ENCODE results near the gene ERBB2.

Gene ERBB2

DNA sequence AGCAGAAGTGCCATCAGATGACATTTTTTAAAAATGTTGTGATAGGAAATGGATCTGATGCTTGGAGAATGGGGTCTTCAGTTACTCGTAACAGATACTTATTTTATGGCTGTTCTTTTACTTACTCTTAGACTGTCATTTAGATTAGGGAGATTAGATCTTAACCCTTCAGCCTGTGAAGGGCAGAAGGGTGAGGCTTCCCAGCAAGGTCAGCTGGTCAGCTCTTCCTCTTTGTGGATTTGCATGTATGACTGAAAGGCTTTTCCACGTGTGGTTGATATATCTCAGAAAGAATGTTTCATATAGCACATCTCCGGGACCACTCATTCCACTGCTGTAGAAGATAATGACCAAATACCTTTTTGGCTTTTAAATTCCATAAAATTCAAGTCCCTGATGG, 65.3 kb downstream of the ERBB2 start:
- no peaks in the 10 kb centered on the region for H3K4me1 ChIP-seq (ENCODE audit: control insufficient read depth, insufficient read depth, low read length)
- H3K27me3 ChIP-seq (ENCODE audit: control insufficient read depth, insufficient read depth, low read length, poor library complexity, severe bottlenecking) = no peaks in the 10 kb centered on the region
- no peak overlapping the region for H3K4me3 ChIP-seq (ENCODE audit: insufficient read depth, low read depth, low read length)
- 70 to 89% methylated on average over 3 of the region's 3 CpGs for WGBS, 2 experiments
- no peaks in the 10 kb centered on the region for H3K9me3 ChIP-seq (ENCODE audit: control insufficient read depth, low read length)
- no peak overlapping the region for H3K27ac ChIP-seq (ENCODE audit: insufficient read depth, low read depth, low read length, poor library complexity, severe bottlenecking)
- no peaks in the 10 kb centered on the region for H3K36me3 ChIP-seq (ENCODE audit: control insufficient read depth, insufficient read depth, low read length)

DNA sequence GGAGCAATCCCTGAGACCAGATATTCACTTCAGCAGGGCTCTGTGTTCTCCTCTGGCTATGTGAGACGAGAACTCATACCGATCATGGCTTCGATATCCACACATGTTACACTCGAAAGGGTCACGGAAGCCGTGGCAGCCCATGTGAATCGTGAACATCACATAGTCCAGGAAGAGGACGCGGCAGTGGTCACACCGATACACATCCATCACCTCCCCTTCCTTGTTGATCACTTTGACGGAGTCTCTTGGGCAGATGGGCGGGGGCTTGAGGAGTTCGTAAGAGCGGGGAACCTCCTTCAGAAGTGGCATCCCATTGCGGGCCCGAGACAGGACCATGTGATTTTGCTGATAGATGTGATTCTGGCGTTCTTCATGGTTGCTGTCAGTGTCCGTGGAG, 65.9 kb downstream of the ERBB2 start:
- Histone ChIP-seq H3K27ac (ENCODE audit: insufficient read depth, low read depth, low read length, poor library complexity, severe bottlenecking) (no peak overlapping the region), H3K27me3 (ENCODE audit: control insufficient read depth, insufficient read depth, low read length, poor library complexity, severe bottlenecking) (no peaks in the 10 kb centered on the region), H3K4me3 (ENCODE audit: insufficient read depth, low read depth, low read length) (no peak overlapping the region), H3K36me3 (ENCODE audit: control insufficient read depth, insufficient read depth, low read length) (no peaks in the 10 kb centered on the region), H3K9me3 (ENCODE audit: control insufficient read depth, low read length) (no peaks in the 10 kb centered on the region), H3K4me1 (ENCODE audit: control insufficient read depth, insufficient read depth, low read length) (no peaks in the 10 kb centered on the region)
- 93 to 95% methylated on average over 18 of the region's 18 CpGs for WGBS, 2 experiments

DNA sequence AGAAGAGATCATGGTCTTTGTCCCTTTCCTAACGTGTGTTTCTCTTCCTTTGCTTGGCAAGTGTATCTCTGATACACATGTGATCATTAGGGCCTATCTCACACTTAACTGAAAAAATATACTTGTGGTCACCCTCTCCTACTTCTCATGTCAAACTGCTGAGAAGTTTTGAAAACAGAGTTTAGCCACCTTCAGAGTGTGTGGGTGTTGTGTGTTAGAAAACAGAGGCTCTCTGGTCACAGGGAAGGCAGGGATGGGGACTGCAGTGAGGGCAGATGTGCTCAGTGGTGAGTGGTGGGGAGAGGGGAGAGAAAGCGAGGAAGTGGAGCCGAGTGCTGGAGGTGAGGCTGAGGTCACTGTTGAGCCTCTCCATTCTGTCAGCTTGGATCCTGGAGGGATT, 67.3 kb downstream of the ERBB2 start:
- H3K9me3 ChIP-seq (ENCODE audit: control insufficient read depth, low read length) = no peaks in the 10 kb centered on the region
- H3K27me3 ChIP-seq (ENCODE audit: control insufficient read depth, insufficient read depth, low read length, poor library complexity, severe bottlenecking) = no peaks in the 10 kb centered on the region
- 80 to 83% methylated on average over 3 of the region's 3 CpGs for WGBS, 2 experiments
- H3K4me1 ChIP-seq (ENCODE audit: control insufficient read depth, insufficient read depth, low read length) = no peaks in the 10 kb centered on the region
- H3K27ac ChIP-seq (ENCODE audit: insufficient read depth, low read depth, low read length, poor library complexity, severe bottlenecking) = no peak overlapping the region
- no peak overlapping the region for H3K4me3 ChIP-seq (ENCODE audit: insufficient read depth, low read depth, low read length)
- no peaks in the 10 kb centered on the region for H3K36me3 ChIP-seq (ENCODE audit: control insufficient read depth, insufficient read depth, low read length)

DNA sequence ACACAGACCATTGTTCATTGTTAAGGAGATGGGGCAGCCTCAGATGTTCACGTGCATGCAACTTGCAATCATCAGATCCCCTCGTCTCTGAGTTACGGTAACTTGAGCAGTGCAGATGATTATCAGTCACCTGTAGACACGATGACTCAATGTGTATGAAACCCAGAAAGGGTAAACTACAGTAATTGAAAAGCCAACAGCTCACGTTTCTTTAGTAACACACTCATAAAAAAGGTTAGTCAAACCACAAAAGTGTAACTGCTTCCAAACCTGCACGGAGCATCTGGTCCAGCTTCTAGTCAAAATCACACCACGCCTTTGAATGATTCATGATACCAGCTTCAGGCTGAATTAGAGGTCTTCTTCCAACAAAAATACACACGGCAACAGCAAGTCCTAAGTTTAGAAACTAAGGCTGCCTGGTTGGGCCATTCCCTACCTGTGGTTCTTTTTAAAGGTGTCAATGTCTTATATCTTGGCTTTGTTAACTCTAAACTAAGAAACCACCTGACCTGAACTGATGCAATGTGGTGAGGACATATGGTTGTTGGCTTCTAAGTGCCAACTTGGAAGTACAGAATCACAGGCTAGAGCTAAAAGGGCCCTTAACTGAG, 70.2 kb downstream of the ERBB2 start:
- H3K27ac ChIP-seq (ENCODE audit: insufficient read depth, low read depth, low read length, poor library complexity, severe bottlenecking) = no peak overlapping the region
- H3K36me3 ChIP-seq (ENCODE audit: control insufficient read depth, insufficient read depth, low read length) = no peaks in the 10 kb centered on the region
- H3K27me3 ChIP-seq (ENCODE audit: control insufficient read depth, insufficient read depth, low read length, poor library complexity, severe bottlenecking) = no peaks in the 10 kb centered on the region
- no peak overlapping the region for H3K4me3 ChIP-seq (ENCODE audit: insufficient read depth, low read depth, low read length)
- H3K9me3 ChIP-seq (ENCODE audit: control insufficient read depth, low read length) = no peaks in the 10 kb centered on the region
- WGBS, 2 experiments = 95% methylated on average over 8 of the region's 8 CpGs
- no peaks in the 10 kb centered on the region for H3K4me1 ChIP-seq (ENCODE audit: control insufficient read depth, insufficient read depth, low read length)

DNA sequence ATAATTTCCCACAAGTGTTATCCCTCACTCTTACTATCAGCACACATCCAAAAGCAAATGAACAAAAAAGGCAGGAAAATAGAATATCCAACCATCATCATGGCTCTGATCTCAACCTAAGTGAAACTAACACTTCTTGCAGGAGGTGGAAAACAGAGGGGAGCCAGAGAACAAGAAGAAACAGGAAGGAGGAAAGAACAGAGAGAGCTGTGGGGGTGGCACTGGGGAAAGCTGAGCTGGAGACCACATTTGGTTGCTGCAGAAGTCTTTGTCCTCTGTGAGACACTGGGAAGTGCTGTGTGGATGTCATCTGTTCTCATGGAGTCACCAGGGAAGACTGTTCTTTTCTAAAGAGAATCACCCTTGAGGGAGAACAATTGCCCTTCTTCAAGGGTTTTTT, 72.6 kb downstream of the ERBB2 start:
- H3K27me3 ChIP-seq (ENCODE audit: control insufficient read depth, insufficient read depth, low read length, poor library complexity, severe bottlenecking) = no peaks in the 10 kb centered on the region

DNA sequence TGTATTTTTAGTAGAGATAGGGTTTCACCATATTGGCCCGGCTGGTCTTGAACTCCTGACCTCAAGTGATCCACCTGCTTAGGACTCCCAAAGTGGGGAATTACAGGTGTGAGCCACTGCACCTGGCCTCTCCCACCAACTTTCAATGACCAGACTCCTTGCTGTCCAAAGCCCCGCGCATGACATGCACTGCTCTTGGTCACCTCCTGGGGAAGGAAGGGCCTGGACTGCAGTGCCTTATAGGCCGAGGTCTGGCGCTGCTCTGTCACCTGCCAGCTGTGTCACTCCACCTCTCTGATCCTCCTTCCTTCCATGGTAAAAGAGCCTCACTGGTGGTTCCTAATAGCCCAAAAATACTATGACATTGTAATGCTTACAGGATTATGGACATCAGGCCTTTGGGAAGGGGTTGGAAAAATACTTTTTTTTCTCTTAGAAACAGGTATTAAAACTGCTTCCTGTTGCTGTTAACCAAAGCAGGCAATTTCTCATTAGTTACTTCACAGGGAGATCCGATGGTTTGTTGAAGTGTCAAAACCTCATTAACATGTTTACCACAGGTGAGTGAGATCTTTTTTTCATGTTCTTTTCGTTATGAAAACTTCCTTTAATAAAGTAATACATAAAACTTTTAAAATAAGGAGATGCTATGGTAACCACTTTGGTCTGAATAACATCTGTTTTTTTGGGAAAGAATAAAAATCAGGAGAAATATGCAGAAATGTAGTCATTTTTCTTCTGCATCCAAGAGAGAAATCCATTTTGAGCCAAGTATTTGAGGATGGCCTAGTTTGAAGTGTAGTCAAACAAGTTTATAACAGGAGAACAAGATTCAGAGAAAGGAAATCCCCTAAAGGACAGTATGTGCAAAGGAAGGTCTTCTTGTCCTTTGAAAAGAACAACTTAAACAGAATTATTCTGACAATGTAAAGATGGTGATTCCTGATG, 73.4 kb downstream of the ERBB2 start:
- Histone ChIP-seq H3K36me3 (ENCODE audit: control insufficient read depth, insufficient read depth, low read length) (no peaks in the 10 kb centered on the region), H3K27ac (ENCODE audit: insufficient read depth, low read depth, low read length, poor library complexity, severe bottlenecking) (no peak overlapping the region), H3K4me3 (ENCODE audit: insufficient read depth, low read depth, low read length) (no peak overlapping the region), H3K27me3 (ENCODE audit: control insufficient read depth, insufficient read depth, low read length, poor library complexity, severe bottlenecking) (no peaks in the 10 kb centered on the region), H3K9me3 (ENCODE audit: control insufficient read depth, low read length) (no peaks in the 10 kb centered on the region), H3K4me1 (ENCODE audit: control insufficient read depth, insufficient read depth, low read length) (no peaks in the 10 kb centered on the region)
- WGBS, 2 experiments = 88 to 91% methylated on average over 6 of the region's 7 CpGs

More for the DNA sequence above, 72.6 kb downstream of the ERBB2 start:
- Histone ChIP-seq H3K27ac (ENCODE audit: insufficient read depth, low read depth, low read length, poor library complexity, severe bottlenecking) (no peak overlapping the region), H3K4me1 (ENCODE audit: control insufficient read depth, insufficient read depth, low read length) (no peaks in the 10 kb centered on the region), H3K9me3 (ENCODE audit: control insufficient read depth, low read length) (no peaks in the 10 kb centered on the region), H3K36me3 (ENCODE audit: control insufficient read depth, insufficient read depth, low read length) (no peaks in the 10 kb centered on the region), H3K4me3 (ENCODE audit: insufficient read depth, low read depth, low read length) (no peak overlapping the region)

DNA sequence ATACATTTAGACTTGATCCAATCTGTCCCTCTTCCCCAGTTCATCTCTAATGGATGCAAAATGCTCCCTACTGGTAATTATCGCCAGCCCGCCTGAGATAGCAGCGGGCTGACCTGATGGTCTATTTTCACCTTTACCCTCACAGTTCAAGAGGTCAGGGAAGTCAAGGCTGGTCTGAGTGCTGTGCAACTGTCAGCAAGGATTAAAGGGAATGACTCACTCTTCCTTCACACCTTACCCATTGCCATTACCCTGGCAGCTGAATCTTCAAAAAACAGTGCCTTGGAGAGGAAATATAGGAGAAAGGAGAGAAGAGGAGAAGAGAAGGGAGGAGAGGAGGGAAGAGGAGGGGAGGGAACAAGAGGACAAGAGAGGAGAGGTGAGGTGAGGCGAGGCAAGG, 74.2 kb downstream of the ERBB2 start:
- no peaks in the 10 kb centered on the region for H3K36me3 ChIP-seq (ENCODE audit: control insufficient read depth, insufficient read depth, low read length)
- no peak overlapping the region for H3K4me3 ChIP-seq (ENCODE audit: insufficient read depth, low read depth, low read length)
- H3K4me1 ChIP-seq (ENCODE audit: control insufficient read depth, insufficient read depth, low read length) = no peaks in the 10 kb centered on the region
- H3K9me3 ChIP-seq (ENCODE audit: control insufficient read depth, low read length) = no peaks in the 10 kb centered on the region
- no peaks in the 10 kb centered on the region for H3K27me3 ChIP-seq (ENCODE audit: control insufficient read depth, insufficient read depth, low read length, poor library complexity, severe bottlenecking)
- 87 to 90% methylated on average over 4 of the region's 4 CpGs for WGBS, 2 experiments
- no peak overlapping the region for H3K27ac ChIP-seq (ENCODE audit: insufficient read depth, low read depth, low read length, poor library complexity, severe bottlenecking)

DNA sequence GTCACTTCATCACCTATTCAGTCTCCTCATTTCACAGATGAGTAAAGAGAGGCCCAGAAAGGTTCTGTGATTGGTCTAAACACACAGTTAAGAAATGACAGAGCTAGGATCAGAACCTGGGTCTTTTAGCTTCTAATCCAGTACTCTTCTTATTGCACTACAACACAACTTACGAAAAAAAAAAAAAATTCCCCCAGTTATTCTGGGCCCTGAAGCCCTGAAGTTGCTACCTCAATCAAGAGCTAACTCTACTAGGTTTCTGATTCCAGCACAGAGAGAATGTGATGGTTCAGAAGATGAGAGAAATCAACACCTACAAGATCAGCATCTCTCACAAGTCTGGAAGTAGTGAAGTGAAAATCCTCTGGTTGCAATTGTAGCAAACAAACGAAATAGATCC, 75.2 kb downstream of the ERBB2 start:
- Histone ChIP-seq H3K27ac (ENCODE audit: insufficient read depth, low read depth, low read length, poor library complexity, severe bottlenecking) (no peak overlapping the region), H3K9me3 (ENCODE audit: control insufficient read depth, low read length) (no peaks in the 10 kb centered on the region), H3K4me3 (ENCODE audit: insufficient read depth, low read depth, low read length) (no peak overlapping the region), H3K27me3 (ENCODE audit: control insufficient read depth, insufficient read depth, low read length, poor library complexity, severe bottlenecking) (no peaks in the 10 kb centered on the region), H3K4me1 (ENCODE audit: control insufficient read depth, insufficient read depth, low read length) (no peaks in the 10 kb centered on the region), H3K36me3 (ENCODE audit: control insufficient read depth, insufficient read depth, low read length) (no peaks in the 10 kb centered on the region)
- 85 to 88% methylated on average over 2 of the region's 2 CpGs for WGBS, 2 experiments

DNA sequence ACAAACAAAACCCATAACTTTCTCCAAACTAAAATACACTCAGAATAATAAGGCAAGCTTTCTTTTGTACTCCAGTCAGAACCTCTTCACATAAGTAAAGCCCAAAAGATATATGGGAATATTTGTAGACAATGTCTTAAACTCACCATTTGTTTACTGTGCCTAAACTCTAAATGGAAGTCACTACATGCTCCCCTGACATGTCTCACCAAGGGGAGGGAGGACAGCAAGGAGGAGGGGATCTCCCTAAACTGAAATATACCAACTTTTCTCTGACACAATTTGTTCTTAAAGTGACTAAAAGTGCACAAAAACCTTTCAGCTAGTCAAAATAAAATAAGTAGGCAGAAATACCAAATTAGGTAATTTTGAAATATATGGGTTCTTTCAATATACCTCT, 76.4 kb downstream of the ERBB2 start:
- H3K36me3 ChIP-seq (ENCODE audit: control insufficient read depth, insufficient read depth, low read length) = no peaks in the 10 kb centered on the region
- H3K27ac ChIP-seq (ENCODE audit: insufficient read depth, low read depth, low read length, poor library complexity, severe bottlenecking) = no peak overlapping the region
- H3K27me3 ChIP-seq (ENCODE audit: control insufficient read depth, insufficient read depth, low read length, poor library complexity, severe bottlenecking) = no peaks in the 10 kb centered on the region
- no peaks in the 10 kb centered on the region for H3K9me3 ChIP-seq (ENCODE audit: control insufficient read depth, low read length)
- H3K4me3 ChIP-seq (ENCODE audit: insufficient read depth, low read depth, low read length) = no peak overlapping the region
- H3K4me1 ChIP-seq (ENCODE audit: control insufficient read depth, insufficient read depth, low read length) = no peaks in the 10 kb centered on the region

DNA sequence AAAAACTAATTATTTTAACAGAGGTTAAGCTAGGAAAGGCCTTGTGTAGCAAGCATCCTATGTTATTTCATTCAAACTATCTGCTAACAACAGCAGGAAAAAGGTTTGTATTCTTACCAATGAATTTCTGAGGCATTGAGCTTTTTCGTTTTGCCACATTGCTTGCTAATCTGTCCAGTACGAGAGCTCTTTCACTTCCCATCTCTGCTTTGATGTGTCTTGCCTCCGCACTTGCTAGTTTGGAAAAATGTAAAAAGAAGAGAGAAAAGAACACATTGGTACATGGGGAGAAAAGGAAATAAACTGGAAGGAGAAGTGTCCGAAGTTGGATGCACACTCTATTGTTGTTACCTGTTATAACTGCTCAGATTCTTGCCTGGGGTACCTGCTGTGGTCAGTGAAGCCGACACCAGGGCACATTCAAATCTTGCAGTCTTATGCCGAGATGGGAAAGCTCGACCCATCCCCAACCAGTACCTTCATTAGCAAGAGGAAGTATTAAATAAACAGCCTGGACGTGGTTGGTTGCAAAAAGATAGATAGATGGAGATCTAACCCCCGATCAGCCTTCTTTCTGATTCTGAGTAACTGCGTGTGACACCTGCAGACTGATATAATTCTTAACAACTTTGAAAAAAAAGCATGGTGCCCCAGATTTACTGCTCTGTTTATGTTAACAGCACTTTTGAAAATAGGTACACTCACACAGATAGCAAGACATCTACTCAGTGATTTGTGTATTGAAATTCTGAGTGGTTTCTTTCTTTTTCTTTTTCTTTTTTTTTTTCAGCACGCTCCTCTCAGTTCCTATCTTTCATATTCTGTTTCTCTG, 77.9 kb downstream of the ERBB2 start:
- H3K27ac ChIP-seq (ENCODE audit: insufficient read depth, low read depth, low read length, poor library complexity, severe bottlenecking) = no peak overlapping the region
- no peaks in the 10 kb centered on the region for H3K4me1 ChIP-seq (ENCODE audit: control insufficient read depth, insufficient read depth, low read length)
- H3K27me3 ChIP-seq (ENCODE audit: control insufficient read depth, insufficient read depth, low read length, poor library complexity, severe bottlenecking) = no peaks in the 10 kb centered on the region
- H3K36me3 ChIP-seq (ENCODE audit: control insufficient read depth, insufficient read depth, low read length) = no peaks in the 10 kb centered on the region
- no peaks in the 10 kb centered on the region for H3K9me3 ChIP-seq (ENCODE audit: control insufficient read depth, low read length)
- 86 to 87% methylated on average over 11 of the region's 11 CpGs for WGBS, 2 experiments
- H3K4me3 ChIP-seq (ENCODE audit: insufficient read depth, low read depth, low read length) = no peak overlapping the region
